Right lobe of liver (tissue), 4 donors: ENCODE results near the gene MAP3K1.

Experiments
- CTCF ChIP-seq, 4 donors: fragments of 200-600 bp in 3 of 4; fragments of 450-650 bp in 1 of 4; IDR thresholded peaks; one replicate each; pipeline versions ENCODE4 v1.5.1 to v1.8.0; 2016 to 2022; ENCODE audit warnings: antibody characterized with exemption in 4 of 4, mild to moderate bottlenecking in 2 of 4
- POLR2A ChIP-seq: fragments of 450-650 bp; IDR thresholded peaks from one replicate; pipeline ENCODE4 v1.6.1; 2017; ENCODE audit warnings: antibody characterized with exemption, mild to moderate bottlenecking
- donor health status: DM: no; HTN: no; CAD: no.
- donor health status: DM: no; HTN: no; CAD: no.
- donor health status: DM: no; HTN: yes; CAD: no.

- TF ChIP-seq CTCF (IDR thresholded peaks at IDR 0.05) (no peak), POLR2A (no peak)
Observed at GRCh38 chr5:56881571-56881970, 66.2 kb downstream of the MAP3K1 start.
